SK-N-SH (cell line): ENCODE results near the gene ZNF365. TPM values are rescaled to one million over a fixed set of nuclear protein-coding genes. Genes with fewer than 3 reads are reported as not detected.

ENCODE experiments used
- CTCF ChIA-PET: fragments of 300-600, 350-600 bp; formaldehyde crosslinking; extraction: SDS; loops from one replicate; lab custom pipeline; 2021; lab: Yijun Ruan, JAX
- POLR2A ChIA-PET: fragments of 350-600 bp; sonication (Branson Sonifier 250); formaldehyde crosslinking; extraction: SDS; loops from one replicate; lab custom pipeline; 2020; ENCODE audit warnings: antibody characterized with exemption, inconsistent platforms; lab: Yijun Ruan, JAX
- DNase-seq: peaks from one replicate; pipeline ENCODE4 v3.0.0; 2012
- H2AFZ ChIP-seq: fragments of 200-600 bp; sonication (generic); 2 replicates; pipeline ENCODE4 v1.8.1; 2016; ENCODE audit warnings: antibody characterized with exemption, mild to moderate bottlenecking, low read depth
- H3F3A ChIP-seq: fragments of 200-600 bp; sonication (generic); replicated peaks from 2 replicates; pipeline ENCODE3; 2016; ENCODE audit warnings: antibody characterized with exemption, mild to moderate bottlenecking; ENCODE audit not compliant: insufficient read depth
- H3K27ac ChIP-seq, 2 experiments: fragments of 200-500 bp in 1 of 2; fragments of 200-600 bp in 1 of 2; sonication (Bioruptor generic) in 1 of 2; sonication (generic), shearing (Covaris generic) in 1 of 2; 2 replicates each; pipeline versions ENCODE4 v1.5.1 to v1.6.1; 2014 to 2016; ENCODE audit warnings: low read depth in 2 of 2, inconsistent platforms in 1 of 2, low read length in 1 of 2, mild to moderate bottlenecking in 1 of 2, mixed read lengths in 1 of 2
- H3K27me3 ChIP-seq: fragments of 200-600 bp; sonication (generic), shearing (Covaris generic); 2 replicates; pipeline ENCODE4 v1.6.1; 2016; ENCODE audit warnings: mixed run types; ENCODE audit not compliant: insufficient read depth
- H3K36me3 ChIP-seq, 2 experiments: fragments of 200-500 bp in 1 of 2; fragments of 200-600 bp in 1 of 2; sonication (Bioruptor generic) in 1 of 2; sonication (generic) in 1 of 2; replicated peaks in 1 of 2; 2 replicates each; pipeline versions ENCODE3 to v1.5.1; 2014 to 2016; ENCODE audit warnings: low read length in 1 of 2, mild to moderate bottlenecking in 1 of 2; ENCODE audit not compliant: insufficient read depth in 2 of 2, control insufficient read depth in 1 of 2
- H3K4me1 ChIP-seq, 2 experiments: fragments of 200-500 bp in 1 of 2; fragments of 200-600 bp in 1 of 2; sonication (Bioruptor generic) in 1 of 2; sonication (generic), shearing (Covaris generic) in 1 of 2; 2 replicates each; pipeline versions ENCODE4 v1.5.1 to v1.6.1; 2014 to 2016; ENCODE audit warnings: low read depth in 1 of 2, low read length in 1 of 2, mixed run types in 1 of 2; ENCODE audit not compliant: insufficient read depth in 2 of 2, control insufficient read depth in 1 of 2
- H3K4me2 ChIP-seq: fragments of 200-600 bp; sonication (generic), shearing (Covaris generic); 2 replicates; pipeline ENCODE4 v1.6.1; 2017; ENCODE audit warnings: mixed run types
- H3K4me3 ChIP-seq, 2 experiments: fragments of 200-500 bp in 1 of 2; fragments of 200-600 bp in 1 of 2; sonication (Bioruptor generic) in 1 of 2; sonication (generic), shearing (Covaris generic) in 1 of 2; 2 replicates each; pipeline versions ENCODE4 v1.5.1 to v1.8.1; 2014 to 2016; ENCODE audit warnings: low read depth in 2 of 2, inconsistent platforms in 1 of 2, low read length in 1 of 2, mild to moderate bottlenecking in 1 of 2, mixed read lengths in 1 of 2, moderate library complexity in 1 of 2
- H3K79me2 ChIP-seq: fragments of 200-600 bp; sonication (generic); 2 replicates; pipeline ENCODE4 v1.8.1; 2017; ENCODE audit warnings: mild to moderate bottlenecking; ENCODE audit not compliant: insufficient read depth
- H3K9ac ChIP-seq: fragments of 200-600 bp; sonication (generic); 2 replicates; pipeline ENCODE4 v1.6.1; 2017; ENCODE audit warnings: mixed run types
- H3K9me2 ChIP-seq: fragments of 200-600 bp; sonication (generic); 2 replicates; pipeline ENCODE4 v1.6.1; 2017; ENCODE audit warnings: mixed run types
- H3K9me3 ChIP-seq: fragments of 200-600 bp; sonication (generic); 2 replicates; pipeline ENCODE4 v1.6.1; 2017; ENCODE audit warnings: mixed run types, mild to moderate bottlenecking, moderate library complexity
- H4K20me1 ChIP-seq: fragments of 200-600 bp; sonication (generic); 2 replicates; pipeline ENCODE4 v1.6.1; 2017; ENCODE audit warnings: mild to moderate bottlenecking, mixed run types; ENCODE audit not compliant: insufficient read depth
- CHD2 ChIP-seq: fragments of 150-350 bp; IDR thresholded peaks from 2 replicates; pipeline ENCODE4 v1.6.1; 2018; ENCODE audit warnings: low read length; ENCODE audit not compliant: partially characterized antibody
- ELF1 ChIP-seq: IDR thresholded peaks from 2 replicates; pipeline ENCODE4 v1.4.0; 2012
- EP300 ChIP-seq, 2 experiments: IDR thresholded peaks; 2 replicates each; pipeline versions ENCODE4 v1.4.0 to v1.6.1; 2012; ENCODE audit warnings: borderline replicate concordance in 1 of 2, low read depth in 1 of 2, low read length in 1 of 2
- FOXM1 ChIP-seq: IDR thresholded peaks from 2 replicates; pipeline ENCODE4 v1.4.0; 2012; ENCODE audit warnings: low read depth, mild to moderate bottlenecking
- GATA2 ChIP-seq: sonication (generic); formaldehyde crosslinking; IDR thresholded peaks from 2 replicates; pipeline ENCODE4 v1.5.0; 2020; ENCODE audit warnings: mild to moderate bottlenecking, missing genetic modification reagents
- IRF3 ChIP-seq: fragments of 150-350 bp; IDR thresholded peaks from 2 replicates; pipeline ENCODE4 v1.6.1; 2016; ENCODE audit warnings: mild to moderate bottlenecking, low read depth, low read length
- JUND ChIP-seq: IDR thresholded peaks from 2 replicates; pipeline ENCODE4 v1.4.0; 2012
- MEF2A ChIP-seq: IDR thresholded peaks from 2 replicates; pipeline ENCODE4 v1.4.0; 2012; ENCODE audit warnings: low read depth, borderline replicate concordance
- MXI1 ChIP-seq: IDR thresholded peaks from 2 replicates; pipeline ENCODE4 v1.6.1; 2012; ENCODE audit warnings: mild to moderate bottlenecking, low read depth, low read length, improper control_type of control experiment
- NRF1 ChIP-seq: IDR thresholded peaks from 2 replicates; pipeline ENCODE4 v1.6.1; 2012; ENCODE audit warnings: low read depth, mild to moderate bottlenecking, low read length
- PBX3 ChIP-seq: IDR thresholded peaks from 2 replicates; pipeline ENCODE4; 2012
- POLR2AphosphoS5 ChIP-seq: IDR thresholded peaks from 2 replicates; pipeline ENCODE4 v1.6.1; 2012; ENCODE audit warnings: low read depth, low read length
- RAD21 ChIP-seq: IDR thresholded peaks from 2 replicates; pipeline ENCODE4 v1.6.1; 2012; ENCODE audit warnings: mild to moderate bottlenecking, low read length
- REST ChIP-seq: IDR thresholded peaks from 2 replicates; pipeline ENCODE4 v1.6.1; 2012; ENCODE audit warnings: mild to moderate bottlenecking, low read depth, low read length, moderate library complexity
- RFX5 ChIP-seq: IDR thresholded peaks from 2 replicates; pipeline ENCODE4 v1.6.1; 2012; ENCODE audit warnings: mild to moderate bottlenecking, improper control_type of control experiment, low read length
- SIN3A ChIP-seq: IDR thresholded peaks from 2 replicates; pipeline ENCODE4 v1.6.1; 2012; ENCODE audit warnings: low read depth, mild to moderate bottlenecking, low read length, moderate library complexity, borderline replicate concordance
- SMC3 ChIP-seq: IDR thresholded peaks from 2 replicates; pipeline ENCODE4 v1.6.1; 2012; ENCODE audit warnings: low read depth, low read length, improper control_type of control experiment
- TAF1 ChIP-seq: IDR thresholded peaks from 2 replicates; pipeline ENCODE4 v1.6.1; 2012; ENCODE audit warnings: low read depth, mild to moderate bottlenecking, low read length, moderate library complexity, borderline replicate concordance
- TCF12 ChIP-seq: IDR thresholded peaks from 2 replicates; pipeline ENCODE4 v1.4.0; 2012
- TEAD4 ChIP-seq: IDR thresholded peaks from 2 replicates; pipeline ENCODE4 v1.4.0; 2012; ENCODE audit warnings: mild to moderate bottlenecking, borderline replicate concordance; ENCODE audit not compliant: insufficient read depth
- USF2 ChIP-seq: fragments of 150-350 bp; IDR thresholded peaks from 2 replicates; pipeline ENCODE4 v1.6.1; 2017; ENCODE audit warnings: antibody characterized with exemption, low read length, low read depth, borderline replicate concordance
- YY1 ChIP-seq: IDR thresholded peaks from 2 replicates; pipeline ENCODE4 v1.4.0; 2012; ENCODE audit warnings: low read depth, mild to moderate bottlenecking
- WGBS: methylation state at CpG from one replicate; pipeline ENCODE4 v1.1.6; 2017; ENCODE audit warnings: low lambda C conversion rate; 5-methylcytosine and 5-hydroxymethylcytosine counted together
- polyA plus RNA-seq, 3 experiments: library from polyadenylated mRNA; depleted of rRNA; stranded (reverse); fragments of >200 nt; gene quantifications; 2 replicates each; pipeline ENCODE4 v1.2.3, GENCODE V29; 2012
- TF ChIP-seq, protein P1 (sequence below): IDR thresholded peaks from 2 replicates; pipeline ENCODE4 v1.4.0; 2012; ENCODE audit warnings: low read depth, borderline replicate concordance

Gene ZNF365, protein sequence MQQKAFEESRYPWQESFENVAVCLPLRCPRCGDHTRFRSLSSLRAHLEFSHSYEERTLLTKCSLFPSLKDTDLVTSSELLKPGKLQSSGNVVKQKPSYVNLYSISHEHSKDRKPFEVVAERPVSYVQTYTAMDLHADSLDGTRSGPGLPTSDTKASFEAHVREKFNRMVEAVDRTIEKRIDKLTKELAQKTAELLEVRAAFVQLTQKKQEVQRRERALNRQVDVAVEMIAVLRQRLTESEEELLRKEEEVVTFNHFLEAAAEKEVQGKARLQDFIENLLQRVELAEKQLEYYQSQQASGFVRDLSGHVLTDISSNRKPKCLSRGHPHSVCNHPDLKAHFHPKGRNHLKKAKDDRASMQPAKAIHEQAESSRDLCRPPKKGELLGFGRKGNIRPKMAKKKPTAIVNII
- 4.5 and 5.9 TPM in 2 replicates for polyA plus RNA-seq (2012; rRNA removed)
- 5.9 and 6.3 TPM in 2 replicates for polyA plus RNA-seq (2012; cell fraction: cytosol; rRNA removed)
- 4.0 and 4.8 TPM in 2 replicates for polyA plus RNA-seq (2012; cell fraction: nucleus; rRNA removed)

GRCh38 chr10:62373995-62374861, at the start of gene ZNF365:
Gene ZNF365 (plus strand): TSS chr10:62374369. CDS start chr10:62376194, 1,825 bp downstream.
- Histone ChIP-seq H3K9ac (peak within 1 kb of the TSS; percentile 70), H3K27ac (peak within 1 kb of the TSS; percentile 33 to 65; a peak in 3 of 4 replicates), H3K9me3 (no peaks in the 10 kb centered on the region), H4K20me1 (no peaks in the 10 kb centered on the region), H3K79me2 (peaks cover 16% of the 10 kb centered on the region), H3K4me3 (peak within 1 kb of the TSS; percentile 69 to 78), H3K27me3 (no peaks in the 10 kb centered on the region), H3K36me3 (peaks cover 0 to 8% of the 10 kb centered on the region in 2 experiments), H3F3A (peaks cover 27% of the 10 kb centered on the region), H2AFZ (peak within 1 kb of the TSS; percentile 66), H3K4me1 (peaks cover 8 to 10% of the 10 kb centered on the region in 2 experiments; a peak in 3 of 4 replicates), H3K4me2 (peak within 1 kb of the TSS; percentile 93), H3K9me2 (no peaks in the 10 kb centered on the region)
- ChIA-PET POLR2A (interaction anchor here (0.6 to 3.0 kb wide), 3 partner anchors 35 to 477 kb away, joined by 3 to 7 read pairs (median 4); partner anchors contain the start of gene RTKN2), CTCF (interaction anchor here (1.3 to 1.8 kb wide), 3 partner anchors 109 to 783 kb away, joined by 3 to 7 read pairs (median 4); no protein-coding TSS in a partner anchor)
- DNase-seq: peak; percentile 88
- 0% methylated on average over 8 of the region's 73 CpGs for WGBS
- TF ChIP-seq NRF1 (no peak), TCF12 (peak; percentile 19; the same call in 1 of the 2 replicates), EP300 (IDR thresholded peaks at IDR 0.05; ENCODE audit: borderline replicate concordance in 1 of 2, low read depth in 1 of 2, low read length in 1 of 2) (no peak), IRF3 (no peak), ELF1 (no peak), PBX3 (peak; percentile 43; the same call in 1 of the 2 replicates), POLR2AphosphoS5 (no peak), TAF1 (no peak), CHD2 (no peak), MXI1 (peak; percentile 47), YY1 (no peak), MEF2A (no peak), SMC3 (no peak), FOXM1 (no peak), USF2 (no peak), SIN3A (no peak), RFX5 (0 out of 2 replicates have a peak, but pooled peaks have one; percentile 8), REST (no peak), RAD21 (no peak), TEAD4 (0 out of 2 replicates have a peak, but pooled peaks have one; percentile 5), GATA2 (peak; percentile 24; the same call in 1 of the 2 replicates), JUND (no peak)
- TF ChIP-seq, protein P1, sequence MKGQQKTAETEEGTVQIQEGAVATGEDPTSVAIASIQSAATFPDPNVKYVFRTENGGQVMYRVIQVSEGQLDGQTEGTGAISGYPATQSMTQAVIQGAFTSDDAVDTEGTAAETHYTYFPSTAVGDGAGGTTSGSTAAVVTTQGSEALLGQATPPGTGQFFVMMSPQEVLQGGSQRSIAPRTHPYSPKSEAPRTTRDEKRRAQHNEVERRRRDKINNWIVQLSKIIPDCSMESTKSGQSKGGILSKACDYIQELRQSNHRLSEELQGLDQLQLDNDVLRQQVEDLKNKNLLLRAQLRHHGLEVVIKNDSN: no peak
